Sigmoid colon (tissue), 4 donors: ENCODE data around the gene NTMT1.
"Not testable (repeated sequence)": the region's sequence is repeated elsewhere in the genome, so short reads cannot be mapped to it uniquely, and the experiment has no call there.

Source experiments
- EP300 ChIP-seq, 4 donors: sonication (generic); formaldehyde crosslinking; IDR thresholded peaks; one replicate each; pipeline ENCODE4 v1.6.1; 2017; ENCODE audit warnings: antibody characterized with exemption in 4 of 4
- POLR2A ChIP-seq, 2 donors: fragments of 450-650 bp; IDR thresholded peaks; one replicate each; pipeline ENCODE4 v1.6.1; 2016; ENCODE audit warnings: antibody characterized with exemption in 2 of 2, mild to moderate bottlenecking in 2 of 2, moderate library complexity in 2 of 2
- TF ChIP-seq, protein P1 (sequence below), 4 experiments: fragments of 450-650 bp in 3 of 4; fragments of 200-600 bp in 1 of 4; IDR thresholded peaks; one replicate each; pipeline ENCODE4 v1.5.1; 2016 to 2019; ENCODE audit warnings: antibody characterized with exemption in 4 of 4, mild to moderate bottlenecking in 3 of 4, moderate library complexity in 2 of 4

DNA sequence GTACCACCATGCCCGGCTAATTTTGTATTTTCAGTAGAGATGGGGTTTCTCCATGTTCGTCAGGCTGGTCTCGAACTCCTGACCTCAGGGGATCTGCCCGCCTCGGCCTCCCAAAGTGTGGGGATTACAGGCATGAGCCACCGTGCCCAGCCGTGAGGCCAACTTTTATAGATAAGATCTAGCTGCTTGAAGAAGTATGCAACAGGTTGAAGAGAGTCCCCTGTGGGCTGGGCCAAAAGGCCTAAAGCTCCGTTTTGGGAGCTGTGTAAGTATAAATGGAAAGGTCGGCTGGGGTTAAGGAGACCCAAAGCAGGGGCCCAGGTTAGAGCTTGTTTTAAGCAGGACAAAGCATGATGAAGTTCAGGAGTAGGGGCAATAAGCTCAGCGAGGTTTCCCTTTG is 33.2 kb upstream of the NTMT1 start:
- TF ChIP-seq, protein P1, sequence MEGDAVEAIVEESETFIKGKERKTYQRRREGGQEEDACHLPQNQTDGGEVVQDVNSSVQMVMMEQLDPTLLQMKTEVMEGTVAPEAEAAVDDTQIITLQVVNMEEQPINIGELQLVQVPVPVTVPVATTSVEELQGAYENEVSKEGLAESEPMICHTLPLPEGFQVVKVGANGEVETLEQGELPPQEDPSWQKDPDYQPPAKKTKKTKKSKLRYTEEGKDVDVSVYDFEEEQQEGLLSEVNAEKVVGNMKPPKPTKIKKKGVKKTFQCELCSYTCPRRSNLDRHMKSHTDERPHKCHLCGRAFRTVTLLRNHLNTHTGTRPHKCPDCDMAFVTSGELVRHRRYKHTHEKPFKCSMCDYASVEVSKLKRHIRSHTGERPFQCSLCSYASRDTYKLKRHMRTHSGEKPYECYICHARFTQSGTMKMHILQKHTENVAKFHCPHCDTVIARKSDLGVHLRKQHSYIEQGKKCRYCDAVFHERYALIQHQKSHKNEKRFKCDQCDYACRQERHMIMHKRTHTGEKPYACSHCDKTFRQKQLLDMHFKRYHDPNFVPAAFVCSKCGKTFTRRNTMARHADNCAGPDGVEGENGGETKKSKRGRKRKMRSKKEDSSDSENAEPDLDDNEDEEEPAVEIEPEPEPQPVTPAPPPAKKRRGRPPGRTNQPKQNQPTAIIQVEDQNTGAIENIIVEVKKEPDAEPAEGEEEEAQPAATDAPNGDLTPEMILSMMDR (IDR thresholded peaks at IDR 0.05): not testable (repeated sequence)
- not testable (repeated sequence) for TF ChIP-seq EP300, POLR2A (IDR thresholded peaks at IDR 0.05)
